Measurements from ENCODE around the gene LRRFIP1.

Gene LRRFIP1

GRCh38 chr2:237623428-237624403, 3.7 kb upstream of the LRRFIP1 start:
- DNase-seq, result no peak

- DNase-seq, result no peak
Observed at GRCh38 chr2:237624565-237624964, 2.8 kb upstream of the LRRFIP1 start.

- DNase-seq, result no peak
Observed at GRCh38 chr2:237625216-237625705, 2.1 kb upstream of the LRRFIP1 start.

- no peak for DNase-seq
Observed at GRCh38 chr2:237625777-237626176, 1.6 kb upstream of the LRRFIP1 start.

- DNase-seq, result no peak
Observed at GRCh38 chr2:237626813-237627440, 460 bp upstream of the LRRFIP1 start.

GRCh38 chr2:237628247-237629187, 1.1 kb downstream of the LRRFIP1 start:
- DNase-seq, result no peak

- no peak for DNase-seq
Observed at GRCh38 chr2:237629188-237629534, 1.8 kb downstream of the LRRFIP1 start.

GRCh38 chr2:237629739-237630138, 2.4 kb downstream of the LRRFIP1 start:
- no peak for DNase-seq

- no peak for DNase-seq
Observed at GRCh38 chr2:237630216-237631000, 3.0 kb downstream of the LRRFIP1 start.

- DNase-seq, result no peak
Observed at GRCh38 chr2:237631007-237631785, 3.8 kb downstream of the LRRFIP1 start.

GRCh38 chr2:237631801-237632585, 4.6 kb downstream of the LRRFIP1 start:
- DNase-seq, result no peak

- DNase-seq, result no peak
Observed at GRCh38 chr2:237633061-237633561, 5.7 kb downstream of the LRRFIP1 start.

- no peak for DNase-seq
Observed at GRCh38 chr2:237636578-237636977, 9.2 kb downstream of the LRRFIP1 start.

GRCh38 chr2:237637429-237638135, 10.2 kb downstream of the LRRFIP1 start:
- no peak for DNase-seq

- DNase-seq, result no peak
Observed at GRCh38 chr2:237638176-237638575, 10.8 kb downstream of the LRRFIP1 start.

GRCh38 chr2:237639052-237639835, 11.9 kb downstream of the LRRFIP1 start:
- DNase-seq, result no peak

- DNase-seq, result no peak
Observed at GRCh38 chr2:237639836-237640220, 12.4 kb downstream of the LRRFIP1 start.

- DNase-seq, result no peak
Observed at GRCh38 chr2:237640493-237640998, 13.2 kb downstream of the LRRFIP1 start.
